SU-DHL-6 (cell line): ENCODE data around the gene PITPNM3.

Experiments
- H2AFZ ChIP-seq: fragments of 200-600 bp; sonication (generic); 2 replicates; pipeline ENCODE4 v1.6.1; 2014; ENCODE audit warnings: low read depth, mild to moderate bottlenecking, moderate library complexity, mixed read lengths, antibody characterized with exemption, low read length; ENCODE audit not compliant: severe bottlenecking
- H3F3A ChIP-seq: fragments of 200-600 bp; shearing (Covaris generic); 2 replicates; pipeline ENCODE4 v1.6.0; 2016; ENCODE audit warnings: antibody characterized with exemption, mild to moderate bottlenecking; ENCODE audit not compliant: insufficient read depth
- H3K27ac ChIP-seq: fragments of 200-600 bp; sonication (generic); 2 replicates; pipeline ENCODE4 v1.5.1; 2016; ENCODE audit warnings: low read depth, mild to moderate bottlenecking, low read length, moderate library complexity, mixed read lengths
- H3K27me3 ChIP-seq: fragments of 200-600 bp; sonication (generic), shearing (Covaris generic); 2 replicates; pipeline ENCODE4 v1.6.0; 2014; ENCODE audit warnings: mild to moderate bottlenecking, low read length
- H3K36me3 ChIP-seq: fragments of 200-600 bp; sonication (generic); 2 replicates; pipeline ENCODE4 v1.6.1; 2014; ENCODE audit warnings: mild to moderate bottlenecking, low read length, mixed read lengths
- H3K4me2 ChIP-seq: fragments of 300-600, 200-600 bp; shearing (Covaris generic), sonication (generic); 2 replicates; pipeline ENCODE4 v1.6.0; 2014; ENCODE audit warnings: low read length, low read depth, mild to moderate bottlenecking; ENCODE audit not compliant: poor library complexity, severe bottlenecking
- H3K4me3 ChIP-seq: fragments of 200-600 bp; sonication (generic); 2 replicates; pipeline ENCODE4 v1.5.1; 2014; ENCODE audit warnings: antibody characterized with exemption, low read length, mild to moderate bottlenecking, mixed read lengths; ENCODE audit not compliant: insufficient read depth, poor library complexity, severe bottlenecking
- H3K79me2 ChIP-seq: fragments of 200-600 bp; sonication (generic); 2 replicates; pipeline ENCODE4 v1.6.1; 2014; ENCODE audit warnings: mild to moderate bottlenecking, low read length, moderate library complexity; ENCODE audit not compliant: insufficient read depth
- H3K9ac ChIP-seq: fragments of 200-600 bp; sonication (generic); 2 replicates; pipeline ENCODE4 v1.7.0; 2014; ENCODE audit warnings: mild to moderate bottlenecking, low read length
- H3K9me2 ChIP-seq: fragments of 200-600 bp; sonication (generic); replicated peaks from 2 replicates; pipeline ENCODE4 v1.6.1; 2014; ENCODE audit warnings: low read length; ENCODE audit not compliant: insufficient read depth
- H3K9me3 ChIP-seq: fragments of 200-600 bp; sonication (generic); 2 replicates; pipeline ENCODE4 v1.6.1; 2014; ENCODE audit warnings: low read length, mixed read lengths; ENCODE audit not compliant: insufficient read depth
- H4K20me1 ChIP-seq: fragments of 200-600 bp; sonication (generic); 2 replicates; pipeline ENCODE4 v1.6.1; 2014; ENCODE audit warnings: low read depth, mild to moderate bottlenecking, antibody characterized with exemption, low read length, moderate library complexity, mixed read lengths
- EZH2phosphoT487 ChIP-seq: fragments of 200-600 bp; sonication (generic), shearing (Covaris generic); conservative IDR thresholded peaks from 2 replicates; pipeline ENCODE4 v1.6.1; 2018; ENCODE audit warnings: mild to moderate bottlenecking, antibody characterized with exemption, low read length, moderate library complexity, mixed read lengths
- TF ChIP-seq, protein P1 (sequence below): fragments of 200-600 bp; sonication (generic); IDR thresholded peaks from one replicate; pipeline ENCODE4 v1.5.1; 2017; ENCODE audit warnings: antibody characterized with exemption, mild to moderate bottlenecking, low read length, moderate library complexity; ENCODE audit not compliant: insufficient read depth, poor library complexity, severe bottlenecking

The PITPNM3 gene

DNA sequence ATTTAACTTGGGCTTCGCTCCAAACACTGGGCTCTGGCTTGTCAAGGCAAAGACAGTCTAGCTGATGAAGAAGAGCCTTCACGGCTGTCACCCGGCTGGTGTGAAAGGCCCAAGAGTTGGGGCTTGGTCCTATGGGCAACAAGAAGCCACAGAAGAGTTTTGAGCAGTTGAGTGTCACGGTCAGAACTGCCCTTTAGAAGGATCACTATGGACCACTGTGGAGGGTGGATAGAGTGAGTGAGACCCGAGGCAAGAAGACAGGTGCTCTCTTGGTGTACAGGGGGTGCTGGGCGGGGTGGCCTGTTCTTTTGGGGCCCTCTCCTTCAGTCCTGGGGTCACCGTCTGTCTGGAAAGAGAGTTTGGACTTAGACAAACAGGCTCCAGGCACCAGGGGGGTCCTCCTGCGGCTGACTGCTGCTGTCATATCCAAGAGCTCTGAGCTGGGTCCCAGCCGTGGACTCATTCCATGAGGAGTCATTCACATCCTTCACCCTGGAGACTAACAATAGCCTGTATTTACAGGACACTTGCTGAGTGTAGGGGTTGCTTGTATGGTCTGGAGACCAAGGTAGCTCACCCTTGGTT, 109.7 kb downstream of the PITPNM3 start:
- Histone ChIP-seq H3K9me3 (no peaks in the 10 kb centered on the region), H3K9me2 (no peaks in the 10 kb centered on the region), H3K27me3 (no peaks in the 10 kb centered on the region; the same call in 1 of the 2 replicates), H3K27ac (no peak overlapping the region), H3F3A (no peaks in the 10 kb centered on the region), H2AFZ (no peak overlapping the region), H3K9ac (no peak overlapping the region), H4K20me1 (no peaks in the 10 kb centered on the region), H3K4me3 (no peak overlapping the region), H3K79me2 (no peaks in the 10 kb centered on the region), H3K4me2 (no peak overlapping the region), H3K36me3 (no peaks in the 10 kb centered on the region)
- TF ChIP-seq, protein P1, sequence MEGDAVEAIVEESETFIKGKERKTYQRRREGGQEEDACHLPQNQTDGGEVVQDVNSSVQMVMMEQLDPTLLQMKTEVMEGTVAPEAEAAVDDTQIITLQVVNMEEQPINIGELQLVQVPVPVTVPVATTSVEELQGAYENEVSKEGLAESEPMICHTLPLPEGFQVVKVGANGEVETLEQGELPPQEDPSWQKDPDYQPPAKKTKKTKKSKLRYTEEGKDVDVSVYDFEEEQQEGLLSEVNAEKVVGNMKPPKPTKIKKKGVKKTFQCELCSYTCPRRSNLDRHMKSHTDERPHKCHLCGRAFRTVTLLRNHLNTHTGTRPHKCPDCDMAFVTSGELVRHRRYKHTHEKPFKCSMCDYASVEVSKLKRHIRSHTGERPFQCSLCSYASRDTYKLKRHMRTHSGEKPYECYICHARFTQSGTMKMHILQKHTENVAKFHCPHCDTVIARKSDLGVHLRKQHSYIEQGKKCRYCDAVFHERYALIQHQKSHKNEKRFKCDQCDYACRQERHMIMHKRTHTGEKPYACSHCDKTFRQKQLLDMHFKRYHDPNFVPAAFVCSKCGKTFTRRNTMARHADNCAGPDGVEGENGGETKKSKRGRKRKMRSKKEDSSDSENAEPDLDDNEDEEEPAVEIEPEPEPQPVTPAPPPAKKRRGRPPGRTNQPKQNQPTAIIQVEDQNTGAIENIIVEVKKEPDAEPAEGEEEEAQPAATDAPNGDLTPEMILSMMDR: no peak
- no peak for TF ChIP-seq EZH2phosphoT487

DNA sequence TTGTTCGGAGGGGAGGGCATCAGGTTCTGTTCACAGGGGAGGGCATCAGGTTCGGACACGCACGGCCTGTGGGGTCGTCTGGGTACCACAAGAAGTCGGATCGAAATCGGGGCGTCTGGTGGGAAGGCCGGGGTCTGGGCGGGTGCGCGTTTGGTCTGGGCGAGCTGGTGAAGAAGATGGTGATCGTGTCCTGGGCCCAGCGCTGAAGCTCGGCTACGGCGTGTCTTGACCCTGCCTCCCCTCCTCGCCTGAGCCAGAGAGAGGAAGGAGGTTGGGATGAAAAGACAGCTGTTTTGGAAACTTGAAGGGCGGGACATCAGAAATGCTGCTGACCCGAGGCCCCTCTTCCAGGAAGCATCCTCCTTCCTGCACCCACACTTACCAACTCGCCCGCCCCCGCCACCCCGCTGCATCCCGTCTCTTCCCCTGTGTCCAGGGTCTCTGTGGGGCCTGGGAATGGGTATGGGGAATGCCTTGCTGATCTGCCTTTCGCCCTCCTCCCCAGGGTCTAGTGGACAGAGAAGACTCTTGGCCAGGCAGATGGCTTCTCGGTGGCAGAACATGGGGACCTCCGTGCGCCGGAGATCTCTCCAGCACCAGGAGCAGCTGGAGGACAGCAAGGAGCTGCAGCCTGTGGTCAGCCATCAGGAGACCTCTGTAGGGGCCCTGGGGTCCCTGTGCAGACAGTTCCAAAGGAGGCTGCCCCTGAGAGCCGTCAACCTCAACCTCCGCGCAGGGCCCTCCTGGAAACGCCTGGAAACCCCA, 111.6 kb downstream of the PITPNM3 start:
- H3K27ac ChIP-seq: no peak overlapping the region
- no peaks in the 10 kb centered on the region for H3K79me2 ChIP-seq
- H3K9me2 ChIP-seq: no peaks in the 10 kb centered on the region
- no peaks in the 10 kb centered on the region for H3K36me3 ChIP-seq
- no peak overlapping the region for H3K4me3 ChIP-seq
- no peak overlapping the region for H3K4me2 ChIP-seq
- no peaks in the 10 kb centered on the region for H3F3A ChIP-seq
- no peak overlapping the region for H2AFZ ChIP-seq
- H3K27me3 ChIP-seq: no peaks in the 10 kb centered on the region; the same call in 1 of the 2 replicates
- no peak for TF ChIP-seq EZH2phosphoT487
- TF ChIP-seq, protein P1: no peak
- H3K9ac ChIP-seq: no peak overlapping the region
- H4K20me1 ChIP-seq: no peaks in the 10 kb centered on the region
- H3K9me3 ChIP-seq: no peaks in the 10 kb centered on the region

DNA sequence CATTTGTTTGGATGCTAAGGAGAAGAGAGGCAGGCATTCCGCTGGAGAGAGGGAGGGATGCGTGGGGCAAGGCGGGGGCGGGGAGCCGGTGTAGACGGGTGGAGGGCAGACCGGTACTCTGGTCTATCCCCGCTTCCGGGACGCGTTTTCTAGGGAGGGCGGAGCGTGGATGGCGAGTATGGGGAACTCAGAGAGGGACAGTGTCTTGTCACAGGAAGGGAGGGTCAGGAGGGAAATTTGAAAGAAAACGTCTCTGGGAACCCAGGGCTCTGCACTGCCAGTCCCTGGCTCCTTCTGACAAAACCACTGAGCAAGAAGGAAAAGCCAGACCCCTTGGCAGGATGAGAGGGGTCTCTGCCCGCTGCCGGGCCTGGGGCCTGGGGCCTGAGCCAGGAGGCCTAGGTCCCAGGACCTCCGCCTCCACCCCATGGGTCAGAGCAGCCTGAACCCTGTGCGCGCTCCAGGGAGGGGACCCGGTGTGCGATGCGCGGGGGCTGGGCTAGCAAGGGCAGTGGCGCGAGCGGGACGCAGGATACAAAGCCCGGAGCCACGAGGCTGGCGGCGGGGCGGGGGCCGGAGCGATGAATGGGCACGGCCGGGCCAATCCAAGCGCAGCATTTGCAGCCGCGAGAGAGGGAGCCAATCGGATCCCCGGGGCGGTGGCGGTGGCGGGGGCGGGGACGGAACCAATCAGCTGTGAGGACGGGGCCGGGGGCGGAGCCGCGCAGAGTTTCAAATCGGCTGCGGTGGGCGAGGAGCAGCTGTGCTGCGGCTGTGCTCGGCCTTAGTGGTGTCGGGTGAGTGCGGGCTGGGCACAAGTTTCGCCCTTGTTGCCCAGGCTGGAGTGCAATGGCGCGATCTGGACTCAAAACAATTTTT, 112.4 kb downstream of the PITPNM3 start, which contains the start of gene PIMREG:
PIMREG (plus strand) TSS at position 764 of the 879 bp plus-strand sequence. CDS start 656 bp downstream, outside the sequence.
- Histone ChIP-seq H3K9ac (no peak within 1 kb of the TSS), H4K20me1 (no peaks in the 10 kb centered on the region), H3F3A (no peaks in the 10 kb centered on the region), H3K27me3 (no peaks in the 10 kb centered on the region; the same call in 1 of the 2 replicates), H3K27ac (no peak within 1 kb of the TSS), H3K4me2 (no peak within 1 kb of the TSS), H3K9me2 (no peaks in the 10 kb centered on the region), H3K79me2 (no peaks in the 10 kb centered on the region), H3K4me3 (no peak within 1 kb of the TSS), H2AFZ (no peak within 1 kb of the TSS), H3K9me3 (no peaks in the 10 kb centered on the region), H3K36me3 (no peaks in the 10 kb centered on the region)
- TF ChIP-seq EZH2phosphoT487: no peak
- TF ChIP-seq, protein P1: no peak
